B cell (primary cell): Measurements from ENCODE around the gene ASTE1. TPM values are rescaled to one million over a fixed set of nuclear protein-coding genes. Genes with fewer than 3 reads are reported as not detected.

Experiments
- ATAC-seq: fragments of 200-7000 bp; cut with Tn5 transposase; one replicate; pipeline ENCODE4 v1.10.0; 2021; ENCODE audit warnings: low read depth, mild to moderate bottlenecking, moderate number of reproducible peaks, moderate library complexity
- CTCF ChIA-PET: fragments of 350-600 bp; sonication (Branson Sonifier 250); formaldehyde crosslinking; loops from one replicate; lab custom pipeline; 2021; ENCODE audit warnings: antibody characterized with exemption, inconsistent platforms; lab: Charles Lee
- POLR2A ChIA-PET: fragments of 350-600 bp; sonication (Branson Sonifier 250); formaldehyde crosslinking; loops from one replicate; lab custom pipeline; 2021; ENCODE audit warnings: antibody characterized with exemption; lab: Charles Lee
- DNase-seq: peaks from one replicate; pipeline ENCODE4 v3.0.0; 2013
- H2AFZ ChIP-seq: 2 replicates; pipeline ENCODE4 v1.6.1; 2012; ENCODE audit warnings: mild to moderate bottlenecking, low read depth, low read length; ENCODE audit not compliant: insufficient read depth, poor library complexity, severe bottlenecking
- H3K27ac ChIP-seq, 2 donors: 1 replicate in 1 of 2; 2 replicates in 1 of 2; pipeline ENCODE4 v1.5.1; 2012 to 2013; ENCODE audit warnings: low read length in 2 of 2, mild to moderate bottlenecking in 2 of 2, moderate library complexity in 1 of 2
- H3K27me3 ChIP-seq, 4 experiments: fragments of 200-600 bp in 1 of 4; sonication (generic) in 1 of 4; replicated peaks in 1 of 4; 1 replicate in 2 of 4; 2 replicates in 2 of 4; pipeline versions ENCODE4 v1.6.1 to v1.7.0; 2013 to 2016; ENCODE audit warnings: low read length in 3 of 4, mild to moderate bottlenecking in 2 of 4, mixed read lengths in 1 of 4, moderate library complexity in 1 of 4; ENCODE audit not compliant: insufficient read depth in 4 of 4, control insufficient read depth in 3 of 4; ENCODE audit errors: control extremely low read depth in 1 of 4
- H3K36me3 ChIP-seq, 2 experiments: replicated peaks in 1 of 2; 1 replicate in 1 of 2; 2 replicates in 1 of 2; pipeline versions ENCODE4 v1.6.1 to v1.7.1; 2013; ENCODE audit warnings: low read length in 1 of 2; ENCODE audit not compliant: insufficient read depth in 2 of 2, control insufficient read depth in 1 of 2; ENCODE audit errors: control extremely low read depth in 1 of 2, extremely low read depth in 1 of 2
- H3K4me1 ChIP-seq, 2 donors: fragments of 200-600 bp in 1 of 2; sonication (generic) in 1 of 2; 1 replicate in 1 of 2; 2 replicates in 1 of 2; pipeline versions ENCODE4 v1.5.1 to v1.6.1; 2013 to 2017; ENCODE audit warnings: low read length in 2 of 2; ENCODE audit not compliant: control insufficient read depth in 2 of 2, insufficient read depth in 2 of 2
- H3K4me2 ChIP-seq: replicated peaks from 2 replicates; pipeline ENCODE3; 2012; ENCODE audit warnings: mild to moderate bottlenecking, low read depth, low read length; ENCODE audit not compliant: poor library complexity, severe bottlenecking
- H3K4me3 ChIP-seq, 5 experiments: fragments of 200-600 bp in 1 of 5; sonication (generic) in 1 of 5; 1 replicate in 3 of 5; 2 replicates in 2 of 5; pipeline versions ENCODE4 v1.5.1 to v1.7.0; 2011 to 2016; ENCODE audit warnings: low read length in 4 of 5, mild to moderate bottlenecking in 4 of 5, low read depth in 2 of 5, control low read depth in 1 of 5, moderate library complexity in 1 of 5; ENCODE audit not compliant: insufficient read depth in 1 of 5; ENCODE audit errors: control extremely low read depth in 1 of 5, extremely low read depth in 1 of 5
- H3K79me2 ChIP-seq: fragments of 200-600 bp; sonication (generic); one replicate; pipeline ENCODE4 v1.6.0; 2016; ENCODE audit warnings: low read length; ENCODE audit not compliant: control insufficient read depth, insufficient read depth
- H3K9ac ChIP-seq: fragments of 200-600 bp; sonication (generic); 2 replicates; pipeline ENCODE4 v1.6.1; 2017; ENCODE audit warnings: mild to moderate bottlenecking, low read length, moderate library complexity
- H3K9me3 ChIP-seq, 3 donors: one replicate each; pipeline versions ENCODE4 v1.6.1 to v1.7.1; 2013; ENCODE audit warnings: low read length in 2 of 3; ENCODE audit not compliant: control insufficient read depth in 2 of 3, insufficient read depth in 1 of 3; ENCODE audit errors: control extremely low read depth in 1 of 3
- H4K20me1 ChIP-seq: 2 replicates; pipeline ENCODE4 v1.6.0; 2012; ENCODE audit warnings: mild to moderate bottlenecking, low read length; ENCODE audit not compliant: insufficient read depth, control insufficient read depth, poor library complexity, severe bottlenecking
- H3K27ac Mint-ChIP-seq: one replicate; pipeline ENCODE4 v1.8.0; 2021; ENCODE audit warnings: mixed read lengths
- H3K27me3 Mint-ChIP-seq: one replicate; pipeline ENCODE4 v1.8.0; 2021; ENCODE audit warnings: mixed read lengths
- H3K4me1 Mint-ChIP-seq: one replicate; pipeline ENCODE4 v1.8.0; 2021; ENCODE audit warnings: mixed read lengths
- H3K4me3 Mint-ChIP-seq: one replicate; pipeline ENCODE4 v1.8.0; 2021; ENCODE audit warnings: mixed read lengths
- H3K9me3 Mint-ChIP-seq: one replicate; pipeline ENCODE4 v1.8.0; 2022; ENCODE audit warnings: mixed read lengths; ENCODE audit not compliant: insufficient read depth
- EZH2 ChIP-seq: IDR thresholded peaks from 2 replicates; pipeline ENCODE4 v1.6.1; 2012; ENCODE audit warnings: borderline replicate concordance, low read depth, mild to moderate bottlenecking, moderate library complexity, low read length; ENCODE audit not compliant: insufficient read depth, poor library complexity, severe bottlenecking
- WGBS: methylation state at CpG from one replicate; pipeline ENCODE4 v1.1.5; 2013; ENCODE audit warnings: missing lambda C conversion rate; ENCODE audit not compliant: insufficient coverage; 5-methylcytosine and 5-hydroxymethylcytosine counted together
- intact Hi-C: fragments of 100-400 bp; cut with micrococcal nuclease; formaldehyde crosslinking; loops from one replicate; pipeline ENCODE4 v1.10.0; 2022
- polyA plus RNA-seq: library from polyadenylated mRNA; depleted of rRNA; stranded (reverse); fragments of >200 nt; gene quantifications from 2 replicates; pipeline ENCODE4 v1.2.3, GENCODE V29; 2012
- total RNA-seq, 2 donors: library from RNA; stranded (reverse); fragments of 120-200 nt in 1 of 2; gene quantifications; 1 replicate in 1 of 2; 2 replicates in 1 of 2; pipeline versions ENCODE4 v1.2.3 to v1.2.4, GENCODE V29; 2013 to 2022
- TF ChIP-seq, protein P1 (sequence below): fragments of 200-600 bp; IDR thresholded peaks from one replicate; pipeline ENCODE4 v1.8.0; 2022; ENCODE audit warnings: antibody characterized with exemption, mild to moderate bottlenecking

The ASTE1 gene
- total and polyA plus RNA-seq, 2 donors (not counting 1 experiment from before 2014, with no cell fraction given), result 7.3 to 21.8 TPM

DNA sequence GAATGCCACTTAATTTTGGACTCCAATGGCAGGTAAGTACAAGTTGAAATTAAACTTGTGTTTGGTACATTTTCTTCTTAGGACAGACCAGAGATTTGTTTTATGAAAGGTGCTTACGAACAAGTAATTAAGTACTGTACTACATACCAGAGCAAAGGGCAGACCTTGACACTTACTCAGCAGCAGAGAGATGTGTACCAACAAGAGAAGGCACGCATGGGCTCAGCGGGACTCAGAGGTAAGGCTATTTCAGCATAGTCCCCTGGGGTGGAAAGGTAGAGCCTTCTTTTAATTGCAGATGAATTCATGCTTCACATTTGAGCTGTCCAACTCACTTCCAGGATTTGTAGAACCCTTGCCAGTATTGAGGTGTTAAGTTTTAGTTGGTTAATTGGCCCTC, 51.4 kb downstream of the ASTE1 start:
- H3K9me3 ChIP-seq, result peaks cover 0 to 5% (median 0%) of the 10 kb centered on the region in 3 donors
- TF ChIP-seq, protein P1, sequence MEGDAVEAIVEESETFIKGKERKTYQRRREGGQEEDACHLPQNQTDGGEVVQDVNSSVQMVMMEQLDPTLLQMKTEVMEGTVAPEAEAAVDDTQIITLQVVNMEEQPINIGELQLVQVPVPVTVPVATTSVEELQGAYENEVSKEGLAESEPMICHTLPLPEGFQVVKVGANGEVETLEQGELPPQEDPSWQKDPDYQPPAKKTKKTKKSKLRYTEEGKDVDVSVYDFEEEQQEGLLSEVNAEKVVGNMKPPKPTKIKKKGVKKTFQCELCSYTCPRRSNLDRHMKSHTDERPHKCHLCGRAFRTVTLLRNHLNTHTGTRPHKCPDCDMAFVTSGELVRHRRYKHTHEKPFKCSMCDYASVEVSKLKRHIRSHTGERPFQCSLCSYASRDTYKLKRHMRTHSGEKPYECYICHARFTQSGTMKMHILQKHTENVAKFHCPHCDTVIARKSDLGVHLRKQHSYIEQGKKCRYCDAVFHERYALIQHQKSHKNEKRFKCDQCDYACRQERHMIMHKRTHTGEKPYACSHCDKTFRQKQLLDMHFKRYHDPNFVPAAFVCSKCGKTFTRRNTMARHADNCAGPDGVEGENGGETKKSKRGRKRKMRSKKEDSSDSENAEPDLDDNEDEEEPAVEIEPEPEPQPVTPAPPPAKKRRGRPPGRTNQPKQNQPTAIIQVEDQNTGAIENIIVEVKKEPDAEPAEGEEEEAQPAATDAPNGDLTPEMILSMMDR, result no peak
- TF ChIP-seq EZH2, result no peak
- H3K79me2 ChIP-seq, result no peaks in the 10 kb centered on the region
- H3K9ac ChIP-seq, result no peak overlapping the region
- Mint-ChIP-seq H3K9me3 (no peaks in the 10 kb centered on the region), H3K4me1 (no peaks in the 10 kb centered on the region), H3K4me3 (no peak overlapping the region), H3K27ac (no peak overlapping the region), H3K27me3 (no peaks in the 10 kb centered on the region)
- H3K27me3 ChIP-seq, result no peaks in the 10 kb centered on the region
- H4K20me1 ChIP-seq, result no peaks in the 10 kb centered on the region
- DNase-seq (no peak), ATAC-seq (no peak)
- no peak overlapping the region for H2AFZ ChIP-seq
- H3K27ac ChIP-seq, result no peak overlapping the region
- no peak overlapping the region for H3K4me3 ChIP-seq
- H3K4me2 ChIP-seq, result no peak overlapping the region
- intact Hi-C loops, result no loop called here
- H3K4me1 ChIP-seq, result no peaks in the 10 kb centered on the region
- 80% methylated on average over 1 of the region's 3 CpGs for WGBS
- ChIA-PET CTCF (no interaction called here), POLR2A (no interaction called here)
- H3K36me3 ChIP-seq, result peaks cover 0 to 38% of the 10 kb centered on the region in 2 experiments

DNA sequence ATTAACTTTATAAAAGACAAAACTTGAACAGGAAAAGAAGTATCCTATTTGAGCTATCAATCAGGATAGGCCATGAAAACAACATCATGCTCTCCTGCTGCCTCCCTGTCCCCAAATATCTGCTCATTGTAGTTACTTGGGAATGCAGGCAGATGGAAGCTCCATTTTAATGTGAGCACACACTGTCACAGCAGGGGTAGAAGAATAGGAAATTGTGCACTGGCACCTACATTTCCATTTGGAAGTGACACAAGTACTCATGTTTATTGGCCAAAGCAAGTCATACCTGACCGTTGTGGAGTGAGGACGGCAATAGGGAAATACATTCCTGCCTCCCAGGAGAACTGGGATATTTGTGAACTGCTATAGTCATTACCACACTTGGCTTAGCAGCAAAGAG, 52.4 kb downstream of the ASTE1 start:
- POLR2A ChIA-PET, result no interaction called here
- H3K27ac ChIP-seq, result no peak overlapping the region
- H3K4me3 ChIP-seq, result no peak overlapping the region
- no peak for TF ChIP-seq EZH2
- TF ChIP-seq, protein P1, result no peak
- peaks cover 0 to 5% (median 0%) of the 10 kb centered on the region in 3 donors for H3K9me3 ChIP-seq
- no peak for DNase-seq
- no peak overlapping the region for H3K9ac ChIP-seq
- Mint-ChIP-seq H3K4me1 (no peaks in the 10 kb centered on the region), H3K27ac (no peak overlapping the region), H3K4me3 (no peak overlapping the region), H3K27me3 (no peaks in the 10 kb centered on the region), H3K9me3 (no peaks in the 10 kb centered on the region)
- H3K4me2 ChIP-seq, result no peak overlapping the region
- H3K27me3 ChIP-seq, result no peaks in the 10 kb centered on the region
- H3K4me1 ChIP-seq, result no peaks in the 10 kb centered on the region
- intact Hi-C loops, result no loop called here
- H2AFZ ChIP-seq, result no peak overlapping the region
- H3K79me2 ChIP-seq, result no peaks in the 10 kb centered on the region
- CTCF ChIA-PET, result no interaction called here
- no peak for ATAC-seq
- no peaks in the 10 kb centered on the region for H4K20me1 ChIP-seq
- WGBS, result 100% methylated on average over 2 of the region's 2 CpGs
- peaks cover 0 to 38% of the 10 kb centered on the region in 2 experiments for H3K36me3 ChIP-seq
